Neuronal stem cell (in vitro differentiated cells): Measurements from ENCODE around the gene BLM.

ENCODE experiments used
- DNase-seq: peaks from one replicate; pipeline ENCODE4 v3.0.0-alpha.2; 2013; ENCODE audit warnings: low spot score
- H2AFZ ChIP-seq: one replicate; pipeline ENCODE4 v1.6.1; 2013; ENCODE audit warnings: mild to moderate bottlenecking, low read length, inconsistent platforms
- H2AK5ac ChIP-seq: 2 replicates; pipeline ENCODE4 v1.6.1; 2013; ENCODE audit warnings: low read depth, mild to moderate bottlenecking, inconsistent platforms, low read length, moderate library complexity, mixed read lengths
- H2BK120ac ChIP-seq: 2 replicates; pipeline ENCODE4 v1.6.1; 2013; ENCODE audit warnings: low read depth, mild to moderate bottlenecking, inconsistent platforms, low read length, moderate library complexity, mixed read lengths
- H2BK12ac ChIP-seq: one replicate; pipeline ENCODE4 v1.6.1; 2013; ENCODE audit warnings: low read length, inconsistent platforms
- H2BK15ac ChIP-seq: 2 replicates; pipeline ENCODE4 v1.6.1; 2013; ENCODE audit warnings: mild to moderate bottlenecking, low read length, inconsistent platforms, mixed read lengths
- H2BK5ac ChIP-seq: one replicate; pipeline ENCODE4 v1.6.1; 2013; ENCODE audit warnings: inconsistent platforms, mild to moderate bottlenecking, low read length, moderate library complexity
- H3K14ac ChIP-seq: one replicate; pipeline ENCODE4 v1.6.1; 2013; ENCODE audit warnings: low read length, inconsistent platforms
- H3K18ac ChIP-seq: 2 replicates; pipeline ENCODE4 v1.6.1; 2013; ENCODE audit warnings: low read length, inconsistent platforms
- H3K23ac ChIP-seq: 2 replicates; pipeline ENCODE4 v1.6.1; 2013; ENCODE audit warnings: low read depth, mild to moderate bottlenecking, mixed read lengths, low read length, inconsistent platforms; ENCODE audit not compliant: poor library complexity
- H3K27ac ChIP-seq: replicated peaks from 3 replicates; pipeline ENCODE4 v1.5.1; 2013; ENCODE audit warnings: low read length, inconsistent platforms
- H3K27me3 ChIP-seq, 3 experiments: 2 replicates each; pipeline ENCODE4 v1.6.1; 2013; ENCODE audit warnings: low read length in 3 of 3, mild to moderate bottlenecking in 2 of 3, inconsistent platforms in 1 of 3, low read depth in 1 of 3, mixed read lengths in 1 of 3, moderate library complexity in 1 of 3; ENCODE audit not compliant: control insufficient read depth in 3 of 3, insufficient read depth in 3 of 3
- H3K36me3 ChIP-seq, 2 donors: replicated peaks in 1 of 2; 2 replicates each; pipeline ENCODE4 v1.6.1; 2013; ENCODE audit warnings: low read length in 2 of 2; ENCODE audit not compliant: control insufficient read depth in 2 of 2, insufficient read depth in 2 of 2
- H3K4ac ChIP-seq: 2 replicates; pipeline ENCODE4 v1.6.1; 2013; ENCODE audit warnings: inconsistent platforms, mild to moderate bottlenecking, low read length, moderate library complexity
- H3K4me1 ChIP-seq, 2 donors: 1 replicate in 1 of 2; 2 replicates in 1 of 2; pipeline ENCODE4 v1.6.1; 2013; ENCODE audit warnings: low read length in 2 of 2, low read depth in 1 of 2; ENCODE audit not compliant: control insufficient read depth in 2 of 2, insufficient read depth in 1 of 2
- H3K4me2 ChIP-seq: one replicate; pipeline ENCODE4 v1.6.1; 2013; ENCODE audit warnings: mild to moderate bottlenecking, low read length, inconsistent platforms; ENCODE audit not compliant: insufficient read depth, poor library complexity, severe bottlenecking
- H3K4me3 ChIP-seq, 2 donors: 2 replicates each; pipeline ENCODE4 v1.5.1; 2013; ENCODE audit warnings: low read length in 2 of 2, mild to moderate bottlenecking in 2 of 2, inconsistent platforms in 1 of 2, moderate library complexity in 1 of 2
- H3K79me1 ChIP-seq: one replicate; pipeline ENCODE4 v1.6.1; 2013; ENCODE audit warnings: low read depth, mild to moderate bottlenecking, inconsistent platforms, low read length, moderate library complexity
- H3K9ac ChIP-seq: one replicate; pipeline ENCODE4 v1.6.1; 2013; ENCODE audit warnings: mild to moderate bottlenecking, low read depth, low read length, inconsistent platforms; ENCODE audit not compliant: poor library complexity
- H3K9me3 ChIP-seq, 2 donors: replicated peaks in 1 of 2; 2 replicates each; pipeline versions ENCODE3 to v1.6.1; 2013; ENCODE audit warnings: low read length in 2 of 2, mild to moderate bottlenecking in 2 of 2, inconsistent platforms in 1 of 2, low read depth in 1 of 2, mixed read lengths in 1 of 2, moderate library complexity in 1 of 2; ENCODE audit not compliant: control insufficient read depth in 2 of 2, insufficient read depth in 1 of 2
- H4K8ac ChIP-seq: one replicate; pipeline ENCODE4 v1.6.1; 2013; ENCODE audit warnings: low read depth, mild to moderate bottlenecking, inconsistent platforms, low read length, moderate library complexity
- H4K91ac ChIP-seq: one replicate; pipeline ENCODE4 v1.6.1; 2013; ENCODE audit warnings: low read length, low read depth, mild to moderate bottlenecking, inconsistent platforms; ENCODE audit not compliant: poor library complexity
- WGBS, 2 donors: extraction: QIAGEN DNeasy Blood & Tissue Kit; methylation state at CpG; one replicate each; pipeline ENCODE4 v1.1.7; 2013; ENCODE audit warnings: missing lambda C conversion rate in 2 of 2, mixed read lengths in 1 of 2; ENCODE audit not compliant: insufficient read length in 2 of 2, insufficient replicate concordance in 1 of 2; ENCODE audit errors: extremely low coverage in 2 of 2; 5-methylcytosine and 5-hydroxymethylcytosine counted together

BLM gene

GRCh38 chr15:90761629-90762028, 44.5 kb downstream of the BLM start:
- Histone ChIP-seq H2BK12ac (no peak overlapping the region), H3K27ac (no peak overlapping the region), H4K91ac (no peak overlapping the region), H3K36me3 (peaks cover 11 to 97% of the 10 kb centered on the region in 2 donors), H2AK5ac (no peak overlapping the region), H3K4me3 (no peak overlapping the region), H3K18ac (no peak overlapping the region), H3K4me1 (no peaks in the 10 kb centered on the region), H3K79me1 (no peaks in the 10 kb centered on the region), H3K9ac (no peak overlapping the region), H2BK120ac (no peak overlapping the region), H3K27me3 (no peaks in the 10 kb centered on the region), H2BK5ac (no peak overlapping the region), H3K14ac (no peak overlapping the region), H3K4ac (no peak overlapping the region), H3K23ac (no peak overlapping the region), H2AFZ (no peak overlapping the region), H3K9me3 (no peaks in the 10 kb centered on the region), H2BK15ac (no peak overlapping the region), H4K8ac (no peak overlapping the region), H3K4me2 (no peak overlapping the region)
- WGBS, 2 donors = 100% methylated on average over 1 of the region's 3 CpGs; no CpG with 5 or more reads in 1 of the 2 donors
- DNase-seq = no peak

GRCh38 chr15:90762109-90762508, 45.0 kb downstream of the BLM start:
- H2BK15ac ChIP-seq = no peak overlapping the region
- no peak overlapping the region for H2AFZ ChIP-seq
- no peak overlapping the region for H3K4ac ChIP-seq
- H3K9me3 ChIP-seq = no peaks in the 10 kb centered on the region
- H2AK5ac ChIP-seq = no peak overlapping the region
- H2BK12ac ChIP-seq = no peak overlapping the region
- H3K27ac ChIP-seq = no peak overlapping the region
- H2BK120ac ChIP-seq = no peak overlapping the region
- peaks cover 11 to 97% of the 10 kb centered on the region in 2 donors for H3K36me3 ChIP-seq
- no peak overlapping the region for H3K14ac ChIP-seq
- no peak overlapping the region for H3K4me2 ChIP-seq
- H3K4me3 ChIP-seq = no peak overlapping the region
- no peak overlapping the region for H3K9ac ChIP-seq
- no peaks in the 10 kb centered on the region for H3K27me3 ChIP-seq
- no peak overlapping the region for H4K91ac ChIP-seq
- no peak overlapping the region for H3K18ac ChIP-seq
- no peak overlapping the region for H4K8ac ChIP-seq
- H3K79me1 ChIP-seq = no peaks in the 10 kb centered on the region
- H3K23ac ChIP-seq = no peak overlapping the region
- H2BK5ac ChIP-seq = no peak overlapping the region
- no CpG with 5 or more reads among the region's 6 CpGs for WGBS, 2 donors
- DNase-seq = no peak
- no peaks in the 10 kb centered on the region for H3K4me1 ChIP-seq

- H2AK5ac ChIP-seq = no peak overlapping the region
- no peak overlapping the region for H2BK12ac ChIP-seq
- H3K9ac ChIP-seq = no peak overlapping the region
- WGBS, 2 donors = no CpG with 5 or more reads among the region's 4 CpGs
- peaks cover 7 to 97% of the 10 kb centered on the region in 2 donors for H3K36me3 ChIP-seq
- H3K4me1 ChIP-seq = no peaks in the 10 kb centered on the region
- H2BK5ac ChIP-seq = no peak overlapping the region
- H3K18ac ChIP-seq = no peak overlapping the region
- no peaks in the 10 kb centered on the region for H3K79me1 ChIP-seq
- H3K4ac ChIP-seq = no peak overlapping the region
- no peak overlapping the region for H3K4me3 ChIP-seq
- no peak overlapping the region for H3K23ac ChIP-seq
- H2AFZ ChIP-seq = no peak overlapping the region
- H3K14ac ChIP-seq = no peak overlapping the region
- H4K8ac ChIP-seq = no peak overlapping the region
- H2BK15ac ChIP-seq = no peak overlapping the region
- no peak overlapping the region for H3K4me2 ChIP-seq
- no peak overlapping the region for H2BK120ac ChIP-seq
- H3K27me3 ChIP-seq = no peaks in the 10 kb centered on the region
- H4K91ac ChIP-seq = no peak overlapping the region
- H3K27ac ChIP-seq = no peak overlapping the region
- H3K9me3 ChIP-seq = no peaks in the 10 kb centered on the region
- DNase-seq = no peak
Observed at GRCh38 chr15:90763366-90764099, 46.4 kb downstream of the BLM start.

GRCh38 chr15:90765531-90765930, 48.4 kb downstream of the BLM start:
- Histone ChIP-seq H2AK5ac (no peak overlapping the region), H4K8ac (no peak overlapping the region), H3K4ac (no peak overlapping the region), H3K4me1 (no peaks in the 10 kb centered on the region), H3K79me1 (no peaks in the 10 kb centered on the region), H3K4me2 (no peak overlapping the region), H3K23ac (no peak overlapping the region), H2AFZ (no peak overlapping the region), H2BK15ac (no peak overlapping the region), H3K9ac (no peak overlapping the region), H2BK12ac (no peak overlapping the region), H3K27me3 (no peaks in the 10 kb centered on the region), H2BK120ac (no peak overlapping the region), H3K14ac (no peak overlapping the region), H3K18ac (no peak overlapping the region), H3K4me3 (no peak overlapping the region), H3K36me3 (peaks cover 10 to 97% of the 10 kb centered on the region in 2 donors), H3K9me3 (no peaks in the 10 kb centered on the region), H2BK5ac (no peak overlapping the region), H4K91ac (no peak overlapping the region), H3K27ac (no peak overlapping the region)
- WGBS, 2 donors = no CpG with 5 or more reads among the region's 2 CpGs
- no peak for DNase-seq
